OCI-LY1 (cell line): ENCODE data around the gene RAPGEF4.

Experiments used
- H2AFZ ChIP-seq: fragments of 200-600 bp; sonication (generic), shearing (Covaris generic); 2 replicates; pipeline ENCODE4 v1.6.0; 2014; ENCODE audit warnings: antibody characterized with exemption, mild to moderate bottlenecking, low read length
- H3F3A ChIP-seq: fragments of 200-600 bp; sonication (generic), shearing (Covaris generic); 2 replicates; pipeline ENCODE4 v1.6.0; 2014; ENCODE audit warnings: mild to moderate bottlenecking, antibody characterized with exemption, low read length, moderate library complexity; ENCODE audit not compliant: insufficient read depth
- H3K27ac ChIP-seq: fragments of 200-600 bp; sonication (generic); 2 replicates; pipeline ENCODE4 v1.5.1; 2014; ENCODE audit warnings: low read length, mixed run types, mild to moderate bottlenecking, low read depth; ENCODE audit not compliant: poor library complexity, severe bottlenecking
- H3K27me3 ChIP-seq: fragments of 200-600 bp; sonication (generic); 2 replicates; pipeline ENCODE4 v1.6.0; 2014; ENCODE audit warnings: antibody characterized with exemption, mild to moderate bottlenecking, low read length, moderate library complexity; ENCODE audit not compliant: insufficient read depth
- H3K36me3 ChIP-seq: fragments of 200-600 bp; sonication (generic); 2 replicates; pipeline ENCODE4 v1.6.1; 2014; ENCODE audit warnings: mild to moderate bottlenecking, antibody characterized with exemption, low read length, moderate library complexity, mixed read lengths; ENCODE audit not compliant: insufficient read depth
- H3K4me1 ChIP-seq: fragments of 200-600 bp; sonication (generic); 2 replicates; pipeline ENCODE4 v1.5.1; 2014; ENCODE audit warnings: mild to moderate bottlenecking, low read length, moderate library complexity; ENCODE audit not compliant: insufficient read depth, severe bottlenecking
- H3K4me2 ChIP-seq: fragments of 200-600 bp; sonication (generic), shearing (Covaris generic); 2 replicates; pipeline ENCODE4 v1.6.1; 2014; ENCODE audit warnings: low read length
- H3K4me3 ChIP-seq: fragments of 200-600 bp; sonication (generic); 2 replicates; pipeline ENCODE4 v1.5.1; 2014; ENCODE audit warnings: low read length, low read depth, mild to moderate bottlenecking, mixed read lengths; ENCODE audit not compliant: poor library complexity, severe bottlenecking
- H3K79me2 ChIP-seq: fragments of 200-600 bp; shearing (Covaris generic); 2 replicates; pipeline ENCODE4 v1.6.1; 2016; ENCODE audit warnings: mixed run types, low read length, mixed read lengths; ENCODE audit not compliant: insufficient read depth
- H3K9ac ChIP-seq: fragments of 200-600 bp; sonication (generic), shearing (Covaris generic); 2 replicates; pipeline ENCODE4 v1.6.1; 2014; ENCODE audit warnings: mild to moderate bottlenecking, low read length, mixed read lengths
- H3K9me2 ChIP-seq: fragments of 200-600 bp; sonication (generic), shearing (Covaris generic); 2 replicates; pipeline ENCODE4 v1.6.1; 2014; ENCODE audit warnings: low read depth, mild to moderate bottlenecking, low read length, mixed read lengths
- H3K9me3 ChIP-seq: fragments of 200-600 bp; shearing (Covaris generic); 2 replicates; pipeline ENCODE4 v1.6.1; 2014; ENCODE audit warnings: low read length, mixed read lengths
- H4K20me1 ChIP-seq: fragments of 200-600 bp; sonication (generic), shearing (Covaris generic); 2 replicates; pipeline ENCODE4 v1.6.0; 2016; ENCODE audit warnings: mild to moderate bottlenecking, low read length; ENCODE audit not compliant: insufficient read depth
- EZH2 ChIP-seq: fragments of 200-600 bp; sonication (generic), shearing (Covaris generic); IDR thresholded peaks from 2 replicates; pipeline ENCODE4 v1.8.0; 2017; ENCODE audit warnings: borderline replicate concordance, mixed run types, mild to moderate bottlenecking, antibody characterized with exemption, low read length, moderate library complexity, mixed read lengths
- TF ChIP-seq, protein P1 (sequence below): fragments of 200-600 bp; sonication (generic), shearing (Covaris generic); IDR thresholded peaks from 2 replicates; pipeline ENCODE4 v1.5.1; 2017; ENCODE audit warnings: mild to moderate bottlenecking, antibody characterized with exemption, low read length, moderate library complexity, mixed read lengths

Gene RAPGEF4

DNA sequence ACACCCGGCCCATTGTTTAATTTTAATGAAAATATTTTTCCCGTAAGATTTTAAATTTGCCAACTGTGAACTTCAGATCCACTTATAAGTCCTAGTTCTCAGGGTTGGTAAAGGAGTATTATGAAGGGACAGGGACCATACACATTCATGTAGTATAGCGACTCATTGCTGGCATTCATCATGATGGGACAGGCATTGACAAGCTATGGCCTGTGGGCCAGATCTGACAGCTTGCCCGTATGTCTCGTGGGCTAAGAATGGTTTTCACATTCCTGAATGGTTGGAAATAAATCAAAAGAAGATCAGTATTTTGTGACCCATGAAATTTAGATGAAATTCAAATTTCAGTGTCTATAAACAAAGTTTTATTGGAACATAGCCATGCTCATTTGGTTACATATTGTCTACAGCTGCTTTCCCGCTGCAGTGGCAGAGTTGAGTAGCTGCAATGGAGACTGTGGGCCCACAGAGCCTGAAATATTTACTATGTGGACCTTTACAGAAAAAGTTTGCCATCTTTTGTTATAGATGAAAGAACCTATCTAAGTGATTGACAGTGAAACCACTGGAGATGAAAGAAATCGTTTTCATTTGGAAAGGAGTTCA is 4.1 kb downstream of the RAPGEF4 start:
- no peaks in the 10 kb centered on the region for H3K9me2 ChIP-seq
- H3K79me2 ChIP-seq = no peaks in the 10 kb centered on the region
- H2AFZ ChIP-seq = no peak overlapping the region
- no peaks in the 10 kb centered on the region; the same call in 1 of the 2 replicates for H3K36me3 ChIP-seq
- H3K9me3 ChIP-seq = peaks cover 7% of the 10 kb centered on the region
- no peaks in the 10 kb centered on the region for H4K20me1 ChIP-seq
- no peaks in the 10 kb centered on the region for H3F3A ChIP-seq
- no peaks in the 10 kb centered on the region for H3K27me3 ChIP-seq
- no peak overlapping the region for H3K4me3 ChIP-seq
- no peak overlapping the region for H3K4me2 ChIP-seq
- no peak overlapping the region for H3K27ac ChIP-seq
- no peak for TF ChIP-seq EZH2
- TF ChIP-seq, protein P1, sequence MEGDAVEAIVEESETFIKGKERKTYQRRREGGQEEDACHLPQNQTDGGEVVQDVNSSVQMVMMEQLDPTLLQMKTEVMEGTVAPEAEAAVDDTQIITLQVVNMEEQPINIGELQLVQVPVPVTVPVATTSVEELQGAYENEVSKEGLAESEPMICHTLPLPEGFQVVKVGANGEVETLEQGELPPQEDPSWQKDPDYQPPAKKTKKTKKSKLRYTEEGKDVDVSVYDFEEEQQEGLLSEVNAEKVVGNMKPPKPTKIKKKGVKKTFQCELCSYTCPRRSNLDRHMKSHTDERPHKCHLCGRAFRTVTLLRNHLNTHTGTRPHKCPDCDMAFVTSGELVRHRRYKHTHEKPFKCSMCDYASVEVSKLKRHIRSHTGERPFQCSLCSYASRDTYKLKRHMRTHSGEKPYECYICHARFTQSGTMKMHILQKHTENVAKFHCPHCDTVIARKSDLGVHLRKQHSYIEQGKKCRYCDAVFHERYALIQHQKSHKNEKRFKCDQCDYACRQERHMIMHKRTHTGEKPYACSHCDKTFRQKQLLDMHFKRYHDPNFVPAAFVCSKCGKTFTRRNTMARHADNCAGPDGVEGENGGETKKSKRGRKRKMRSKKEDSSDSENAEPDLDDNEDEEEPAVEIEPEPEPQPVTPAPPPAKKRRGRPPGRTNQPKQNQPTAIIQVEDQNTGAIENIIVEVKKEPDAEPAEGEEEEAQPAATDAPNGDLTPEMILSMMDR = no peak
- H3K4me1 ChIP-seq = no peaks in the 10 kb centered on the region
- no peak overlapping the region for H3K9ac ChIP-seq

DNA sequence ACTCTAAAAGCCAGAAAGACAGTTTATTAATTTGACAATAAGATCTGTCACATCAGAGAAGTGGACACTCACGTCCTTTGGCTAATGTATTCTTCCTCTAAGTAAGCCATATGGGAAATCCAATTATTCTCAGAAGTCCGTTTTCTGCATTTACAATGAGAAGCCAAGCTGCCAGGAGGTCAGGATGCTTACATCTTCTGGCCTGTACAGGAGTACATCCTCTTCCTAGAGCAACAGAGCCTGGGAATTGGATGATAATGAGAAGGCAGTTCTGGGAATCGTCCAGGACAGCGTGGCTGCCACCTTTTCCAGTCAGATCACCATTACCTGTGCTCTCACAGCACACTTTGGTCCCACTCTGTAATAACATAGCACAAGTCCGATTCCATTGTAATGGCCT is 5.2 kb downstream of the RAPGEF4 start:
- no peaks in the 10 kb centered on the region; the same call in 1 of the 2 replicates for H3K27me3 ChIP-seq
- H3K4me3 ChIP-seq = no peak overlapping the region
- TF ChIP-seq EZH2 = no peak
- TF ChIP-seq, protein P1 = no peak
- no peak overlapping the region for H2AFZ ChIP-seq
- H3K36me3 ChIP-seq = no peaks in the 10 kb centered on the region; the same call in 1 of the 2 replicates
- no peaks in the 10 kb centered on the region for H3F3A ChIP-seq
- H4K20me1 ChIP-seq = no peaks in the 10 kb centered on the region
- no peak overlapping the region for H3K9ac ChIP-seq
- no peak overlapping the region for H3K4me2 ChIP-seq
- no peaks in the 10 kb centered on the region for H3K4me1 ChIP-seq
- no peaks in the 10 kb centered on the region for H3K9me2 ChIP-seq
- no peak overlapping the region for H3K27ac ChIP-seq
- H3K9me3 ChIP-seq = peaks cover 7% of the 10 kb centered on the region
- H3K79me2 ChIP-seq = no peaks in the 10 kb centered on the region

DNA sequence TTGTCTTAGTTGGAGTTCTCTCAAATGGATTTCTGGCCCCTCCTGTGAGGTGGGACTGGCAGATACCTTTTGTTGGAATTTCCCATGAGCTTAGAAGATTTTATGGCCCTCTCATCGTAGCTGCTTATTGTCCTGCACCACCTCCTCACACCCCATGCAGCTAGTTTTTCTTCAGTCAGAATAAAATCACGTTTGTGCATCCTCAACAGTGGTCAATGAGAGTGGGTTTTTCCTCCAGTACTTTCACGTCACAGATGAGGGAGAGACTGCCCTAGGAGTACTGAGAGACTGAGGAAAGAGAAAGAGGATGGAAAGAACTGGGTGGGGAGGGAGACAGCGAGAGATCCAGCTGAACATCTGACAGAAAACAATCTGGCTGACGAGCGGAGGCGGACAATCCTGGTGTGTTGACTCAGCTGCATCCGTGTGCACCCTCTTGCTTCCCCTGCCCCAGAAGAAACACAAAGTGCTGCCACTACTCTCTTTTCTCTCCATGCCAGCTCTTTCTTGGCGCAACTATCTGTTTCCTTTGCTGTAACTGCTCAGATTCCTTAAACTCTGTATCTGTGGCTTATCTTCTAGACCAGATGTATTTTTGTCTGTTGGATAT is 7.4 kb downstream of the RAPGEF4 start:
- Histone ChIP-seq H3K9me2 (no peaks in the 10 kb centered on the region), H3K79me2 (no peaks in the 10 kb centered on the region), H3K4me1 (no peaks in the 10 kb centered on the region), H3K27ac (no peak overlapping the region), H3K36me3 (no peaks in the 10 kb centered on the region; the same call in 1 of the 2 replicates), H3K27me3 (no peaks in the 10 kb centered on the region; the same call in 1 of the 2 replicates), H4K20me1 (no peaks in the 10 kb centered on the region), H3F3A (no peaks in the 10 kb centered on the region), H3K9me3 (peaks cover 7% of the 10 kb centered on the region), H3K4me2 (no peak overlapping the region), H2AFZ (no peak overlapping the region), H3K4me3 (no peak overlapping the region), H3K9ac (no peak overlapping the region)
- TF ChIP-seq, protein P1 = no peak
- no peak for TF ChIP-seq EZH2
